HG02678 (cell line): ENCODE results near the gene PRR14.
"Not testable (repeated sequence)": the region's sequence is repeated elsewhere in the genome, so short reads cannot be mapped to it uniquely, and the experiment has no call there.

ENCODE experiments used
- ATAC-seq: cut with Tn5 transposase; IDR thresholded peaks from one replicate; pipeline ENCODE4 v1.9.1; 2021; ENCODE audit warnings: mild to moderate bottlenecking, moderate library complexity; ENCODE audit not compliant: unreplicated experiment

The PRR14 gene

GRCh38 chr16:30628628-30629540, 21.9 kb upstream of the PRR14 start:
- ATAC-seq: no peak

- not testable (repeated sequence) for ATAC-seq
Observed at GRCh38 chr16:30632454-30632853, 18.3 kb upstream of the PRR14 start.

GRCh38 chr16:30633526-30633925, 17.2 kb upstream of the PRR14 start:
- ATAC-seq: no peak

GRCh38 chr16:30636599-30636998, 14.2 kb upstream of the PRR14 start:
- no peak for ATAC-seq

GRCh38 chr16:30637139-30637538, 13.6 kb upstream of the PRR14 start:
- ATAC-seq: not testable (repeated sequence)

GRCh38 chr16:30637944-30638343, 12.8 kb upstream of the PRR14 start:
- ATAC-seq: no peak

GRCh38 chr16:30641378-30641982, 9.3 kb upstream of the PRR14 start:
- no peak for ATAC-seq

- no peak for ATAC-seq
Observed at GRCh38 chr16:30644334-30644830, 6.4 kb upstream of the PRR14 start.

- ATAC-seq: no peak
Observed at GRCh38 chr16:30645727-30646126, 5.0 kb upstream of the PRR14 start.

GRCh38 chr16:30647274-30647571, 3.5 kb upstream of the PRR14 start:
- ATAC-seq: no peak

GRCh38 chr16:30649725-30650368, 913 bp upstream of the PRR14 start:
- ATAC-seq: peak; percentile 4

- peak; percentile 43 for ATAC-seq
Observed at GRCh38 chr16:30651124-30652004, 604 bp downstream of the PRR14 start.

- no peak for ATAC-seq
Observed at GRCh38 chr16:30652005-30652296, 1.2 kb downstream of the PRR14 start.

- ATAC-seq: no peak
Observed at GRCh38 chr16:30652718-30653117, 2.0 kb downstream of the PRR14 start.

GRCh38 chr16:30654856-30655255, 4.1 kb downstream of the PRR14 start:
- no peak for ATAC-seq

GRCh38 chr16:30655815-30656347, 5.1 kb downstream of the PRR14 start:
- no peak for ATAC-seq

GRCh38 chr16:30656388-30656787, 5.6 kb downstream of the PRR14 start:
- no peak for ATAC-seq

- no peak for ATAC-seq
Observed at GRCh38 chr16:30656974-30657865, 6.5 kb downstream of the PRR14 start.

- ATAC-seq: peak; percentile 69
Observed at GRCh38 chr16:30657866-30658730, 7.3 kb downstream of the PRR14 start, which contains the start of gene FBRS. FBRS (plus strand) TSS chr16:30658431; CDS start chr16:30659519, 1,088 bp downstream.
